NCI-H2227 treated with DMSO at 0.1 percent for 48 hours (cell line): Measurements from ENCODE around the gene CSMD2.

ENCODE experiments used
- DNase-seq: peaks from one replicate; lab custom pipeline; 2025; lab: John Stamatoyannopoulos, UW

Gene CSMD2

DNA sequence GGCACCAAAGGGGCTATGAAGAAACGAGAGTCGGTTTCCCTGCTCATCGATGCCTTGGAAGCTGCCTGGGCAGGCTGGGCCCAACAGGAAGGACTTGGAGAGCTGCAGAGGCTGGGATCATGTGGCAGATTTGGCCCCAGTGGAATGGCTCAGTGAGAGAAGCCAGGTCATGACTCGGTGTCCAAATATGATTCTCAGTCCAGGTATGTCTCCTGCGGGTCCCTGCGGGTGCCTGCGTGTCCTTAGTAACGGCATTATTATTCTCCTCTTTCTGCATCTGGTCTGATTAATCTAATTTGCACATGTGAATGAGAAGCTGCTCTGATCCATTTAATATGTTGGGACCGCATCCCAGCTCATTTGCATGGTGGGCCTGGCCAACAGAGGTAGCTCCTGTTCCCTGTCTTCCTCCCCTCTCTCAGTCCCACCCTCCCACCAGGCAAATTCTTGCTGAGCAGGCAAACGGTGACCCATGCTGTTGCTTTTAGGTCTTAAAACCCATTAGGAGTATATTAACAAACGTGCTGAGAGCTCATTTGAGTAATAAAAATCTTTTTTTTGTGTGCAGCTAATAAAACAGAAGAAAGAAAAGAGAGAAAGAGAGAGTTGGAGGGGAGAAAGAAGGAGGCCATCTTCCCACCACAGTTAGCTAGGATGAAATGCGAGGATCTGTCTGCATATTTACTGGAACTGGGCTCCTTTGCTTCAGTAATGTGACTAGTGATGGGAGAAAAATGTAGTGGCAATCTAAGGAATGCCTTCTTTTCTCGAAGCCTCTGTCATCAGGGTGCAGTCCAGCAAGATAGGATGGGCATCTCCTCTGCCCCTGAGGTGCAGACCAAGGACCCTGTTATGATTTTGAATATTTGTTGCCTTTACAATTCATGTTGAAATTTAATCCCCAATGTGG, 167.6 kb downstream of the CSMD2 start:
- DNase-seq, result no peak

DNA sequence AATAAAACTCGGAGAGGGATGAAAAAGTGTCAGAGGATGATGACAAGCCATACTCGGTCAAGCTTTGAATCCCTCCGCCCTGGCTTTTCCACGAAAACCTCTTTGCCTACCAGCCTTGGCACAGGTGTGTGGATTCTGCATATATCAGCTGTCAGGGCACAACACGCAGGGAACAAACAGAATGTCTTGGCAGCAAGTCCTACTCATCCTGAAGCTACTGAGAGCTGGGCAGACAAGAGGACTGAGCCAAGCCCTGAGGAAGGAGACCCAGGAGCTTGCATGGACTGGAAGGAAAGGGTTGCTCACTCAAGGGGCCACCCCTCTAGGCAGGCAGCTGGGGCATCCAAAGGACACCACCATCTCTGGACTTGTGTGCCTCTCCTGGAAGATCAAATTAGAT, 168.7 kb downstream of the CSMD2 start:
- DNase-seq, result no peak

DNA sequence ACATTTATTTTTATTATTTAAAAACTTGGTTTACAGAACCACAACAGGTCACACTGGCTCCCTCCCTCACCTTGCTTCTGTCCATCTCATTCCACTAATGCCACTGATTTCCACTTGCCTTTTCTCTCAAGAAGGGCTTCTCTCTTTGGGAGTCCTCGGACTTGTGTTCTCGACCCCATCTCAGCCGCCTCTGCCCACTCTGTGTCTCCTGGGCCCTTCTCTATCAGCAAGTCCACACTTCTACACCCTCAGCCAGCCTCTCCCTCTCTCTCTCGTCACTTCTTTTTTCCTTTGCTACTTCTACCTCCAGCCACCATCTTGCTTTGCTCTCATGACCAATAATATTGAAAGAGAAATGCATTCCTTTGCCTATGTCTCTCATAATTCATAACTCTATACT, 171.7 kb downstream of the CSMD2 start:
- DNase-seq, result no peak

DNA sequence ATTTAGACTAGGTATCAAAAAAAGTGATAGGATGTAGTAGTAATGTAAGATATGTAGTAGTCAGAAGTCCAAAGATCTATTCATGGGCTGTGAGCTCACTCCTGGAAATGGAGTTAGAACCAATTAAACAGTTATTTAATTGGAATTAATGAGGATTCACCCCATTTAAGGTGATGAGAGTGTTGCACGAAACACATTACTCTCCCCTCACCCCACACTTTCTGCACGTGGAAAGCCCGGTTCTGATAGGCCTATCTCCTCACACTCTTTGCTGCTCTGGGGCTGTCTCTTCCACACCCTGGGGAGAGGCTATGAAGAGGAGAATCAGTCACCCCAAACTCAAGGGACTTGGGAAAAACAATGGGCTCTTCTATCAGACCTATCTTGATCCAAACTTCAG, 174.7 kb downstream of the CSMD2 start:
- no peak for DNase-seq

DNA sequence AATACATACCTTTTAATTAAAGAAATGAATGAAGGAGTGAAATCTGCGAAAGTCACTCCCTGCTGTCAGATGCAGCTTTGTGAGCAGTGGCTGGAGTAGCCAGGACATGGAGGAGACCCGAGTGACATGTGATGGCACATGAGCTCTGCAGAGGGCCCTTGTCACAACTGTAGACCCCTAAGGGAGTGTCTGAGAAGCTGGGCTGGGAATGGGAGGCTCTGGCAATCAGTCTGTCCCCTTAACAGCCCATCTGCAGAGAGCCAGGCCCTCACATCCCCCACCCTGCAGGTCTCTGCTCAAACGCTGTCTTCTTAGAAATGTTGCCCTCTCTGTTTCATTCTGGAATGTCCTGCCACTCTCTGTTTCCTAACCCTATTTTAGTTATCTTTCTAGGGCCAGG, 176.9 kb downstream of the CSMD2 start:
- DNase-seq, result no peak

DNA sequence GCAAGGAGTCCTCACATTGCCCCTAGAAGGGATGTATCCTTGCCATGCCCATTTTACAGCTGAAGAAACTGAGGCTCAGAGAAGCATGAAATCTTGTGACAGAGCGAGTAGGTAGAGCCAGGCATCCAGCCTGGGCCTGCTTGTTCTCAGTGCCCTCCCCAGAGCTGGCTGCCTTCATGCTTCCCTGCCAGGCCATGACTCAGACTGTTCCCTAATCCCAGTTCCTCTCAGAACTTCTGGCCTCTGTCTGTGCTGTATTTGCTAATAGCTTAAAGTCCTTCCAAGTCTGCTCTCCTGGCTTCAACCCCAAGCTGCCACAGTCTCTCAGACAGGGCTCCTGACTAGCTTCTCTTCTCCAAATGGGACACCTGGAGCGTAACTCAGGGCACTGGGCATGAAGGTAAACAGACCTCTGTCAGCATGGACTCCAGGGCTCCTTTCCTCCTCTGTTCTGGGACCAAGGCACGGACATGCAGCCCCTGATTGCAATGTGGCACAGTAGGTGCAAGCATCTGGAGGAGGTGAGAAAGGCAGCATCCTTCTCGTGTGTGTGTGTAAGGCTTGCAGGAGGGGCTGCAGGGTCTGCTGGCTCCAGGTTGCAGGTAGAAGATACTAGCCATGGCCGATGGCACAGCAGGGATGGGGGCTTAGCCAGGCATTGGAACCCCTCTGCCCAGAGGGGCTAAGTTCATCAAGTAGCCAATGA, 178.5 kb downstream of the CSMD2 start:
- no peak for DNase-seq

DNA sequence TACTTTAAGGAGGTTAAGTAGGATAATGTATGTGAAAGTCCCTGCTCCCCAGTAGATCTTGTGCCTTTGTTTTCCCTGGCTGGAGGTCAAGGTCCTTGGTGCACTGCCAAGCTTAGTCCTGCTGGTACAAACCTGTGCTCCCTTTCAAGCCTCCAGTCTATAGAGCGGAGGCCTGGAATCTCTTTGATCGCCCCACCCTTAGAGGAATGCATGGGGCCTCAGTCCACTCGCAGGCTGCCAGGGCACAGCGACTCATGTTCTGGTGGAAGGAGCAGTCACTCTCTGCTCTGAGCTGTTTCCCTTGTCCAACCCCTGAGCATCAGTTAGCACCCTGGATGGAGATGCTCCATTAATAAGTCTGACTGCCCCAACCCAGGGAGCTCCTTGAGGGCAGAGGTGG, 179.4 kb downstream of the CSMD2 start:
- DNase-seq, result no peak

DNA sequence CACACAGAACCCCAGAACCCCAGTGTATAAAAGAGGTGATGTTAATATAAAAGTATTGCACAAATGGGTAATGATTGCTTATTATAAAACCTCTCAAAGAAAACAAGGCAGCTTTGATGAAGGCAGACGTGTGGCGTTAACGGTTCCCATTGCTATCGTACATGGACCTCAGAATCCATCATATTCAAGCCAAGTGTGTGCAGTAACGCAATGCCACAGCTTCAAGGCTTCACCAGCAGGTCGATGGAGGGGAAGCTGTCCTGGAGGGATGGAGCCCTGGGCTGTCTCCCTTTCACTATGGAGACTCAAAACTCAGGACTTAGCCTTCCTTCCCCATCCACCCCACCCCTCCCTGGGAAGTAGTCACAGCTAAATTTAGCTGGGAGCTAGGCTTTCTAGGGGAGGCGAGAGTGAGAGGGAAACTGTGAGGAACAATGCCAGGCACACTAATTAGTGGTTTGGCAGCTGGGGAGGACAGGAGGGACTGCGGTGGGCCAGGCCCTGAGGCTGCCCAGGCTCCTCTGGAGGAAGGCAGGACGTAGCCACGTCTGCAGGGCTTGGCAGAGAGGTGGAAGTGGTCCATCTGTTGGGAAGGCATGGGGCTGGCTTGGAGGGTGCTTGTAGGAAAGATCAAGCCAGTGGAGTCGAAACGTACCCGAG, 180.0 kb downstream of the CSMD2 start:
- DNase-seq, result no peak

DNA sequence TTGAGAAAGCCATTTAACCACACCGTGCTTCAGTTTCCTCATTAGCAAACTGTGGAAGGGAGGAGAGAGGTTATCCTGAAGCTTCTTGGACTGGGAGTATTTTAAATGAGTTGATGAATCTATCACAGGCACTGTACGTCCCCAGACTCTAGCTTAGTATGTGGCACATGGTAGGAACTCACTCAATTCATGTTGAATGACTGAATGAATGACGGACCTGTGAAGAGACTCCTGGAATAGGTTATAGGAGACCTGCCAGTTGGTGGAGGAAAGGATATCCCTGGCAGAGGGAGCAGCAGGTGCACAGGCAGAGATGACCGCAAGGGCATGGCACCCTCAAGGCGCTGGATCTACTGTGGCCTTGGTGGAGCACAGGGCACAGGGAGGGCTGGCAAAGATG, 182.6 kb downstream of the CSMD2 start:
- no peak for DNase-seq

DNA sequence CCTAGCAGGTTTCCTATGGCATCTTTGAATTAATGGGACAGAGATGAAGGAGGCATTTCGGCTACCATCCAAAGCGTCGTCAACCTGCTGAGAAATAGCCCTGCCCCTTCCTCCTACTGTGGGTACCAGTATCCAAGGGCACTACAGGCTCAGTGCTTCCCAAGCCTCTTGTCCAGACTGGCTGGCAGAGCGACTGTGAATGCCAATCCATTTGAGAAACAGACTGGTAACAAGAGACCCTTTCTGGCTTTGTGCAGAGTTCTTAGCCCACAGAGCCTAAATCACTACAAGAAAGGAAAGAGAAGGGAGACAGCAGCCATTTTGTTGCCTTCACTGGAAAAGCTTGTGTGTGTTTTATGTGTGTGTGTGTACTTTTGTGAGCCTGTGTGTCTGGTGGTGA, 185.7 kb downstream of the CSMD2 start:
- no peak for DNase-seq

DNA sequence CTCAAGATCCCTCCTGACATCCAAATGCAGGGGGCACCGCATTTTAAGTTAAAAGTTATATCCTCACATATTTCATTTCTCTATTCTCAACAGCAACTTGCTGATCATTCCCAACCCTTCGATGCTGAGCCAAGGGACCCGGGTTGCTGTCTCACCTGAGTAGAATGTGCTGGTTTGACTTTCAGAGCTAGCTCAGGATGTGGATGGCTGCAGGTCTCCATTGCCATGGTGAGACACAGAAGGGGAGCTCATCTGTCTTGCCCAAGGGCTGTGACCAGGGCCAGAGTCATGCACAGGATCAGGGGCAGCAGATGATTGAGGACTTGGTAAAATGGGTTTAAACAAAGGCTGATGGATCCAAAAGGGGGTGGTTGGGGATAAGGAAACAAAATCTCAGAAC, 189.1 kb downstream of the CSMD2 start:
- DNase-seq, result no peak

DNA sequence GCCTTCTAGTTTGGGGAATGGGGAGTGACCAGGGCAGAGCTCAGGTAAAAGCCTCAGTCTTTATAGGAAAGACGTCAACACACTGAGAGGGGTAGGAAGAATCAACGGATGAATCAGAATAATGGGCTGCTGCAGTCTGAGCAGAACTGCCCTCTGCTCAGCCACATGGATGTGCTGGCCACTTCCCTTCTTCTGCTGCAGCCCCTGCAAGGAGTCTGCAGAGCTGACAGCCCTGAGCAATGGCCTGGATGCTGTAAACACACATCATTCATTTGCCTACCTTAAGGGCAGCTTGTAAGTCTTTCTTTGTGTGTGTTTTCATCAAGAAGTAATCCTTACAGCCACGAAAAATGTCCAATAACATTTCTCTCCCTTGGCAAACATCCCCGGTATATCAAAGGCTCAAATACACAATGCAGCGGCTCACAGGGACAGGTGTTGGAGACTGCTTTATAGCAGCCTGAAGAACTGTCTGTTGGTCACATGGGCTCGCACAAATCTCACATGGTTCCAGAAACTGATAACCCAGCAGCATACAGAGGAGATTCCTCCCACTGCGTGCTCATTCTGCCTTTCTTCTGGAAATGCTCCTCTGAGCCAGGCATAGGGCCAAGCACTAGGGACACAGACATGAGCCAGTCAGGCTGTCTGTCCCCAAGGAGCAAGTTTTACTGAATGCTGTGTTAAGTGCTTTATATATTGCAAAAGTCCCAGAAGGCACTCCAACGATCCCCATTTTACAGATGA, 191.1 kb downstream of the CSMD2 start:
- DNase-seq, result no peak

DNA sequence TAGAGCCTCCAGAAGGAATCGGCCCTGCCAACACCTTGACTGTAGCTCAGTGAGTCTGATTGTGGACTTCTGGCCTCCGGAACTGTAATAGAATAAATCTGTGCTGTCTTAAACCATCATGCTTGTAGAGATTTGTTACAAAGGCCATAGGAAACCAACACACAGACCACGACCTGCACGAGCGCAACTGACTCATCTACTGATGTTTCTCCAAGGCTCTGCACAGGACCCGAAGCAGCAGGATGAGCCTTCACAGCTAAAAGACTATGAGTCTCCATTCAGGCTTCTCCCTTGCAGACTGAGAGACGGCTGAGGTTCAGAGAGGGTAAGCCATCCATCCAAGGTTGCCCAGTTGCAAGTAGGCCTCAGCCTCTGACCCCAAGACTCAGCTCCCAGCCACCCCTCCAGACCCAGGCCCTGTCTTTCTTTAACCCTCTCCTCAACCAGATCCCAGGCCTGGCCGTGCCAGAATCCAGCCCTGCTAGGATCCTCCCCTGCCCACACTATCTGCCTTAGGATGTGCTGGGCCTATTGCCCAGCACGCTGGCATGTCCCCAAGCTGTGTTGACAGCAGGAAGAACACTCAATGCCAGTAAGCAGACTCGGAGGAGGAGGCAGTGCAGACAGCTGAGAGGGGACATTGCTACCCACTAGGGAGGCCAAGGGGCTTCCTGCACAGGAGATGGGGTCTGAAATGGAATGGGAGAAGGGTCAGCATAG, 192.2 kb downstream of the CSMD2 start:
- no peak for DNase-seq

DNA sequence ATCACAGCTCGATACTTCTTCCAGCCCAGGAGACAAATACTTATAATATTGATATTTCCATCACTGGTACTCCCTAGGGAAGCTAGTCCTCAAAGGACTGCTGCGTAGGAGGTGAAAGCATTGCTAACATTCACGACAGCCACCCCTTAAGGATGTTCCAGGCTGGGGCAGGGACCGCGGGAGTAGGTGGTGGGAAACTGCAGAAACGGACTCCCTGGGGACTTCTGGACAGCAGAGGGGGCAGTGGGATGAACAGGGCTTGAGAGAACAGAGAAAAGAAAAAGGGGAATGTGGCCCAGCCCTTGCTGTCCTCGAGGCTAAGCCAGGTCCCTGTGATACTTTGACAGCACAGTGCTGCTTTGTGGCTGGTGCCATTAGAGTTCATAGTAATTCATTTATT, 193.1 kb downstream of the CSMD2 start:
- no peak for DNase-seq

DNA sequence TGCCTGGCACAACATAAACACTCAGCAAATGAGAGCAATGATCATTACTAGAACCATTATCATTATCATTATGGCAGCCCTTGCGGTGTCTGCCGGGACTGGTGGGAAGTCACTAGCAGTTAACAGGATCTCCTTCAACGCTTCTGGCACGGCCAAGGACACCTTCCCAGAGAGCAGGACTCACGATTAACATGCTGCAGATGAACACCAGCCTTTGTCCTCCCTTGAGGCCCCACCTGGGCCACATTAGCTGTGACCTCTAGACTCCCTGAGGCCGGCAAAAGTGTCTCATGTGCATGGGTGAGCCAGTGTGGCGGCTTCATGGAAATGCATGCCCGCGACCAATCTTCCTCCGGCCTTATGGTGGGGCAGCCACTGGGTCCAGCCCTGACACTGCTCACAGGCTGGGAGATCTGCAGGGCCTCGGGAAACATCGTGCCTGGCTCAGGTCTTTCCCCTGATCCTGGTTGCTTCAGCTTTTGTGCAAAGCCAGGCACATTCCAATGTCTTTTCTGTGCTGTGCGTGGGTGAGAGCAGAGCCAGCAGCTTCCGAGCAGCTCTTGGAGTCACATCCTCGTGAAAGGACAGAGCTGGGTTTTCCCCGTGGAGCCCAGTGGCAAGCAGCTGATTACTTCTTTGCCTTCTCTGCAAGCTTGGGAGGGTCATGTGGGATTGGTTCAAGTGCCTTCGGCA, 193.9 kb downstream of the CSMD2 start:
- no peak for DNase-seq

DNA sequence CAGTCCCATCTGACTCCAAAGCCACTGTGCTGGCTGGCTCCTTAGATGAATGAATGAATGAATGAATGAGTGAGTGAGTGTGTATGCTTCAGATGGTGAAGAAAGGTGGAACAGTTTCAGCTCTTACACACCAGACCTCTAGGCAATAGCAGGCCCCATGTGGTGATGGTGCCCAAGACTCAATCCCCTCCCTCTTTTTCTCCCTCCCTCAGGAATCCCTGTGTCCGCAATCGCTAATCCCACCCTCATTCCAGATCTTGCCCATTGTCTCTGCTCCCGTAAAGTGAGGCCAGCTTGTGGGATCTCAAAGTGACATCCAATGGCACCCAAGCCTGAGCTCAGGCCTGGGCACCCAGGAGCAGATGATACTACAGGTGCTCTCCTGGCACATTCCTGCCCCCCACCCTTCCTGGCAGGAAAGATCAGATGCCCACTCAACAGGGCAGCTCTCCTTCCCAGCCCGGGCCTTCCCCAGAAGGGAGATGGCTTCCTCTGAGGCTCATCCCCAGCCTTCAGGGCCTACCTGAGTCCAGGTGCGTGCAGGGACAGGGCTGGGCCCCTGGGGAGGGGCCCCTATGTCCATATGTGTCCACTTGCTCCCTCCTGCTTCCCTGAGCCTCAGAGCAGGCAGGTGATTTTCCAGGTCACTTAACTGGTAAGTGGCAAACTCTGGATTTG, 194.7 kb downstream of the CSMD2 start:
- DNase-seq, result no peak

DNA sequence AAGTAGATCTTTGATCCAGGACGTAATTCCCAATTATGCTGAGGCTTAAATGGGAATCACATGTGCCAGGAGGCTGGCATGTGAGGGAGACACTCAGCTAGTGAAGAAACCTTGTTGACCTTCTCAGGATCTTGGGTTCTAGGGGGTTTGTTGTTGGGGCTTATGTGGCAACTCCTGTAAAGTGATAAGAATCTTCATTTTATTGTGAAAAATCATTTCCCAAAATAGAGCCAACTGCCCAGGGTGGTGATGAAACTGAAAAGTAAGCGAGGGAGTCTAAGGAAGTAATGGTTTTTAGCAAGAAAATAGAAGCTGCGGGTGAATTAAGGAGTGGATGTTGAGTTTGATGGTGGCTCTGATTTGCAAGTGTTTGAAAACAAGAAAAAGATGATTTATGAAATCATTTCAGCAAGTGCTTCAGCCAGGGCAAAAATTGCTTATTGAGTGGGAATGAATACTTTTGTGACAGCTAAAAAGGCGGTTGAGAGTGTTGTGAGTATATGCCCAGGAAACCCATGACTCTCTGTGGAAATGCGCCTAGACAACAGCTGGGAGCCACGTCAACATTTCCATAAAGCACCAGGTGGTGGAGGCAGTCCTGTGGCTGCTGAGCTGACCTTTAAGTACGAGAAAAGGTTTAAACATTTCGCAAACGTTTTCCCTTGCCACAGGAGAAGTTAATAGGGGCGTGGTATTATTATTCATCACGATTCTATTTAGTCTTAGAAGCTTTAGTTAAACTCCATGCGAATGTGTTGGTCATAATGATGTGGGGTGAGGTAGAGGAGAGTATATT, 198.5 kb downstream of the CSMD2 start:
- DNase-seq, result no peak

DNA sequence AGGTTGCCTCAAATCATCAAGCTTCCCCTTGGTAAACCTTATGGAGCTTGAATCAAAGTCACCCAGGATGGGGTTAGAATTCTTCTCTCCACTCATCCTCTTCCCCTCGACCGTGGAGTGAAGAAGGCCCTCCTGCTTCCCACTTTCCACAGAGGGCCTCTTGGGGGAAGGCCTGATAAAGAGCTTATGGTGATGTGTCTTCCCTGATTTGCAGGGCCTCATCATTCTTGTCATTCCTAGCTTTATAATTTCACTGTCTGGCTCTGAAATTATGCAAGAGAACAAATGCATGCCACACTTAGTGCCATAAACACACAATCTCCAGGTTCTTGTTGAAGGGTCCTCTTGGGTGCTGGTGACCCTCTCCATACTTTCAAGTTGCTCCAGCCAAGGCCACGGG, 199.9 kb downstream of the CSMD2 start:
- DNase-seq, result no peak

DNA sequence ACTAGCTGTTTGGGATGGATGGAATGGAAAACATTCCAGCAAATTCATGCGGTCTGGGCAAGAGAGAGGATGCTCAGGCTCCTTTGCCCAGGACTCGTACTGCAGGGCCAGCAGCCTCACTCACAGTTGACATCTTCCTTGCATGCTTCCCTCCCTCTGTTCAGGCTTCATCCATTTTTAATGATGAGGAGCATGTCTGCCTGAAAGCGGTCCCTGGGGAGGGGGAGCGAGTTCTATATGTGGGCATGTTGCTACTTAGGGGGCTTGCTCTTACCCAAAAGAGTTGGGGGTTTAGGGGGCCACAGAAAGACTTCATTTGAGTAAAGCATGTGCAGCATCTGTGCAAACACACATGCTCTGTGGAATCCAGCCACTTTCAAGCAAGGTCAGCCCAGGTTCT, 203.0 kb downstream of the CSMD2 start:
- DNase-seq, result no peak
